Measurements from ENCODE around the gene CCSER1.

CCSER1 gene

DNA sequence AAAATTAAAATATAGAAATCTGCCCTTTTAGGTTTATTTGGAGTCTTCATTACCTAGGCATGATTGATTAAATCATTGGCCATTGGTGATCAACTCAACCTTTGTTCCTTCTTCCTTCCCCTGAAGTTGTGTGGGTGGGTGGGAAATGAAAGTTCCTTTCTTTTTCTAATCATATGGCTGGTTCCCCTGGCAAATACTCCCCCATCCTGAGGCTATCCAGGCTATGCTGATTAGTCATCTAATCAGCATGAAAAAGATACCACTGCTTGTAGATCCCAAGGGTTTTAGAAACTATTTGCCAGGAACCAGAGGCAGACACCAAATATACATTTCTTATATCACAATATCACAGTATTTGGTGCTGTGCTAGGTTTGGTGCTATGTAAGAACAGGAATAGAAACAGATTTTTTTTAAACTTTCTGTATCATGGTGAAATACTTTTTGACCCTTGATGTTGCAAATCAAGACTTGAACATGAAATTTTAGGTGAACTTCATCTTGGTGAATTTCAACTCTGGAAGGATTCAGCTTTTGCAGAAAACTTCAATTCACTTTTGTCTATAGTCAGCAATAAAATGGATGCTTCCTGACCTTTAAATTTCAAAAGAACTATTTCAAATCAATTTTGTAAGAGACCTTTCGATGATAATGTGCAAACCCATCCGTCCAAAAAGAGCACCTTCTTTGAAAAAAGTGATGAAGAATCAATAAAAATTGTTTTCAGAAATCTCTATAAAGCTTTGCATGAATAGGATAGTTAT, 71.1 kb downstream of the CCSER1 start:
- peak; percentile 4 to 42 (median 38) for DNase-seq

DNA sequence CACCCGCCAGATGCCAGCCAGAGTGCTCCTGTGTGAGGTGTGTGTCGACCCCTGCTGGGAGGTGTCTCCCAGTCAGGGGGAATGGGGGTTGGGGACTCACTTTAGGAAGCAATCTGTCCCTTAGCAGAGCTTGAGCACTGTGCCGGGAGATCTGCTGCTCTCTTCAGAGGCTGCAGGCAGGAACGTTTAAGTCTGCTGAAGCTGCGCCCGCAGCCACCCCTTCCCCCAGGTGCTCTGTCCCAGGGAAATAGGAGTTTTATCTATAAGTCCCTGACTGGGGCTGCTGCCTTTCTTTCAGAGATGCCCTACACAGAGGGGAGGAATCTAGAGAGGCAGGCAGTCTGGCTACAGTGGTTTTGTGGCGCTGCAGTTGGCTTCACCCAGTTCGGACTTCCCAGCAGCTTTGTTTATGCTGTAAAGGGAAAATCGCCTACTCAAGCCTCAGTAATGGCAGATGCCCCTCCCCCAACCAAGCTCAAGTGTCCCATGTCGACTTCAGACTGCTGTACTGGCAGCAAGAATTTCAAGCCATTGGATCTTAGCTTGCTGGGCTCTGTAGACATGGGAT, 80.8 kb downstream of the CCSER1 start:
- DNase-seq = no peak

DNA sequence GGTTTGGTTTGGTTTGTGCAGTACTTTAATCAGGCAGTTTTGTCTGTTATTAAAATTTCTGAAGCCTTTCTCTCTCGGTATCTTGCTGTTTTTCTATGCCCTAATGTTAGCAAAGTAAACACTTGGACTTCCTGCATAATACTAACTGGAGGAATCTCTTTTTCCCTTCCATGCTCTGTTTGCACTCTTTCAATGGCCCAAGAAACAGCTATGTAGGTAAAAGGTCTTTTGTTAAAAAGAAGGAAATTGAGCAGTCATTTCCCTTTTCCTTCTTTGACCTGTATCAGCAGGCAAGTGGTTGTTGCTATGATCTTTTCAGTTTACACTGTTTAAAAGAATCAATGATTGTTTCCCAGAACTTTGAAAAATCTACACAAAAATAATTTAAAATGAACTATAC, 82.7 kb downstream of the CCSER1 start:
- peak in 3 of 4 experiments; percentile 3 to 21 (median 10) for DNase-seq

DNA sequence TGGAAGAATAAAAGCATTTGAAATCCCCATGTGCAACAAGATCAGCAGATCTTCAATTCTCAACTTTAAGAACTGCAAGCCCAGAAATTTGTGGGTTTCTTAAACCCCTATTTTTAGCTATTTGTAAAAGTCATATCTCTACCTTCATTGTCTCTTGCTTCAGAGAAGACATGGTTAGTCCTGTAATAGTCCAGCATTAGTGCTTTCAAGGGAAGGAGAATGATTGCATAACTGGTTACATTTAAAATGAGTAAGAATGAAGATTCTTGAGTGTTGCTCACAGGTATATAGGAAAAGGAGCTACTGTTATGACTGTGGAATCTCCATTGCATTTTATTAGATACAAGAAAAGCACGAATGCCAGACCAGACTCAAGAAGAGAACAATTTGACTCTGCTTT, 84.0 kb downstream of the CCSER1 start:
- DNase-seq = no peak

DNA sequence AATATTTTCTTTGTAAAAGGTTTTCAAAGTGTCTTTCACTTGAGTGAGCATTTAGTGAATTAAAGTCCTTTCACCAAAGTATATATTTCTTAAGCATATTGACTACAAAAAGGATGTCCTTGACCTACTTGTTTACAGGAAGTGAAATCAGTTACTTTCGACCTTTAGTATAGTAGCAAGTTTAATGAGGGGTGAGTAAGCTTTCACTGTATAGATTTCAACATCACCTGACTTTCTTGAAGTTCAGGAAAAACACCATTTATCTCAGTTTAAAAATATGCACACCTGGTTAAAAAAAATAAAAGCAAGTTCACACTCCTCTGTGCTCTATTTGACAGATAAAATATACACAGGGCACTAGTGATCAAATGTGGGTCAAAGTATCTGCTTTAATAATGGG, 88.1 kb downstream of the CCSER1 start:
- DNase-seq = peak in 2 of 4 experiments; percentile 13 to 19

DNA sequence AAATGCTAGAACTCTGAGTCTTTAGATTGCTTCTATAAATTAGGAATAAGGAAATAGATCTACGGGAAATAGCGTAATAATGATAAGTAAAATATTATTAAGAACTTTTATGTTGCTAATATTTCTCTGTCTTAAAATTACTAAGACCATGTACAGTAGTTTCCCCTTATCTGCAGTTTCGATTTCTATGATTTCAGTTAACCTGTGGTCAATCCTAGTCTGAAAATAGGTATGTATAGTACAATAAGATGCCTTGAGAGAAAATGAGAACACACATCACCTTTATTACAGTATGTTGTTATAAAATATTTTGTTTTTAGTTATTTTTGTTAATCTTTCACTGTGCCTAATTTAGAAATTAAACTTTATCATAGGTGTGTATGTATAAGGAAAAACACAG, 92.6 kb downstream of the CCSER1 start:
- no peak for DNase-seq

DNA sequence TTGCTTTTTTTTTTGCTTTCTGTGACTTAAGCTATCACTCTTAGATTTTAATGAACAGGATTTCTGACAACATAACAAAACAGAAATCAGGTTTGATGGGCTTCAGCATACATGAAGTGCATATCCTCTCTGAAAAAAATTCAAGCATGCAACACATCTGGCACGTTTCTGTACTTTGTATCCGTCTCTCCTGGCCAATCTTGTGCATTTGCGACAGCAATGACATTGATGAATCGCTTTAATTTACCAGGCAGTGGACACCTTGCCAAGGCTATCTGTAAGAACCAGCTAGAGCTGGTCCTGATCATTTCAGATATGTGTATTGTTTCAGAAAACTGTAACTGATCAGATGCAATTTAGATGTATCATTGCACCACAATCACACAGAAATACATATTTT, 93.3 kb downstream of the CCSER1 start:
- no peak for DNase-seq

DNA sequence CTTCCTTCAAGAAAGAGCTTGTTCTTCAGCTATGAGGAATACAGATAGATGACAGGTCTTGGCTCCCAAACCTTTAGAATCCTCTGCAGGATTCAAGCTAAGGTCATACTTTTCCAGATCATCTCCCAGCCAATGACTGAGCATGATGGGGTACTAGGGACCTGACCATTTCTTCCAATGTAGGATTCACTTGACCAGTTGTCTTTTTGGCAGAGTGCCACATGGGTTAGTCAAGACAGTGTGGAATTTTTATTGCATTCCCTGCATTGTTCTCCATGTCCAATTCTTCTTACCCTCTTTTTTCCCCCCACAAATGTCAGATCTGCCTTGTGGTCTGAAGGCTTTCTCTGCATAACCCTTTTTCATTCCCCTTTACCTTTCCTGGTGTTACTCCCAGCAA, 99.5 kb downstream of the CCSER1 start:
- no peak for DNase-seq

DNA sequence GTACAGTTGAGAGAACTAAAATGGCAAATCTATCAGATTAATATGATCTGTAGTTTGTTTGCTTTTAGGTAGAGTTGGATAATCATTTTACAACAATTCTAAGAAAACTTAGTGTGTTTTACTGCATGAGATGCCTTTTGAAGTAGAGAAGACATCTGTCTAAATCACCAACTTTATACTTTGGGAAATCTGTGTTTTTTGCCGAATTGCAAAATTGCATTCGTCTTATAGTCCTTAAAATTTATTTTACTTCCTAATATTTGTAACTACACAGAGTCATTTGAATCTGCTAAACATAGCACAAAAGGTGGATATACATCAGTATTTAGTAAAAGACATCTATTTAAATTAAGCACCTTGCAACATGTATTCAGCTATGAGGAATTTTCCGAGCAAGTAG, 100.0 kb downstream of the CCSER1 start:
- DNase-seq = no peak

DNA sequence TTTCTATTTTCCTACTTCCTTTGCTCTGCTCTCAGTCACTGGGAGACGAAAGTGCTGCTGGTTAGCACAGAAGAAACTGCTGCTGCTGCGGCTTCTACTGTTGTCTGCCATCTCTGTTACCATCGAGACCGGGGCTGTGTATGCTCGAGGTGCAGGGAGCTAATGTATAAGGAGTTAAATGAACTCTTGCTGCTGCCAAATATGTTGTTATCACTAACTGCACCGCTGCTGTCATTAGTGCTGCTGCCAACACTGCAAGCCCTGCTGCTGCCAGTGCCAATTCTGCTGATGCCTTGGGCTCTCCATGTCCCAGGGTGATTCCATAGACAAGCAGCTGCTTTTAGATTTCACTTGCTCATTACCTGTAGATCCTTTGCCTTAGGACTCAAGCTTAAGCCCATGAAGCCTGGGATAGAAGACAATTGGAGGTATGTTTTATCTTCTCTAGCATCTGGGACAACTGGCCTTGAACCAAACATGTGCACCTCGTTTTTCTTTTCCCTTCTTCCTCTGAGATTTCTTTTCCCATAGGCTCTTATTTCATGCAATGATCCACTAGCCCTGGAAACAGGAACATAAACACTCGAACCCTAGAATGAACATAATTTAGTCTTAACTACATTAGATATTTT, 107.8 kb downstream of the CCSER1 start:
- DNase-seq = no peak

DNA sequence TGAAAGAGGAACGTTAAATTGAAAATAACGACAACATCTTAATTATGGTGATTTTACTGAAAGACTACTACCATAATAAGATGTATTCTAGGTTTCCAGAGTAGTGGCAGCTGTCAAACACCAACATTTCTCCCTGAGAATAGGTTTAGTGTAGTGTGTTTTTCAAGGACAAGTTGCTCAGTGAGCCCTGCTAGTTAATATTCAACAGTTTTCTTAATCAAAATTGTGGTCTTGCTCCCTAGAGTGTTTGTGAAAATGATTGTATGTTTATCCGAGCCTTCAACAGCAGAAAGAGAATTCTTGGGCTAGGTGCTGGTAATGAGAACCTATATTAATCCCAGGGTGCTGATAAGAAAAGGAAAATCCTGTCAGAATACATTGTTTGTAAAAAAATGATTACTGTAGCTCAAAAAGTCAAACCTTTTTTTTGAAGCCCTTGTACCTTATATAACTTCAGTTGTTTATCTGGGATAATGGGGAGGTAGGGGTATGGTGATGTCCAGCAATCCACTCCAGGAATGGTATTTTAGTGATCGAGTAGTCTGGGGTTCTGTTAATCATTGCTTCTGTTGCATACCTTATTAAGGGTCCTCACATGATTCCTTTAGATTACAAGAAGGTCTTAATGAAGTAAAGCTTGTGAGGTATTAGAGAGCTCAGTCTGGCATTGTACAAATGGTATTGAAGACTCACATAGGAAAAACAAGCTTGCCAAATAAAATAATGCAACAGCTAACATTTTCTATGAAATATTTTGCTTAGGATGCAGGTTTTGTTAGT, 110.7 kb downstream of the CCSER1 start:
- DNase-seq = no peak

DNA sequence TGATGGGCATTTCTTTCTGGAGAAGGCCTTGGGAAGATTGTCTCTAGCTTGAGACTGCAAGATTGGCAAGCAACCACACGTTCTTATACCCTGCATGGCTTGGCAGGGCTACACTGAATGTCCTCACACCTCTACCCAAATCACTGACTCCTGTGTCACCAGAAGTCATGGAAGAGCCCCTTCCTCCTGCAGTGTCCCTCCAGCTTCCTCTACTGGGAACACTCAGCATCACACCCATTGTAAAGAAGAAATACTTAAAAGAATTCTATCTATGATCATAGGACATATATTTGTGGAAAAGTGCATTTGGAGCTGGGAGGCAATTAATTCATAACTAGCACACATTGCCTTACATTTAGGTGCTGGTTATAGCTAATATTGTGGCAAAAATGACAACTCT, 113.1 kb downstream of the CCSER1 start:
- no peak for DNase-seq

DNA sequence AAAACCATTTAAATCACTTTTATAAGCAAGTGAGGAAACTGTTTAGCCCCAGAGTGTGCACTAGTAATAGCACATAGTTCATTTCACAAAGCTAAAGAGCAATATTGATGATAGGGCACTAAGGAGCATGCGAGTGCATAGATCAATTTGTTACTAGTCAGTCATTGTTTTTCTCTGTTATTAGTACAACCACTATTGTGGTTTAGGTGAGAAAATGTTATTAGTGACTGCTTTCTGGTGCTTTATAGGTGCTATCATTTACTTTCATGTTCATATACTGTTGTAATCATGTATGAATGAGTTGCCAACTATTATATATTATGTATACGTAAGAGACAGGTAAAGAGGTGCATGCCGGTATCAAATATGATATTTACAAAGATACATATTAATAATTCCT, 113.8 kb downstream of the CCSER1 start:
- DNase-seq = no peak

DNA sequence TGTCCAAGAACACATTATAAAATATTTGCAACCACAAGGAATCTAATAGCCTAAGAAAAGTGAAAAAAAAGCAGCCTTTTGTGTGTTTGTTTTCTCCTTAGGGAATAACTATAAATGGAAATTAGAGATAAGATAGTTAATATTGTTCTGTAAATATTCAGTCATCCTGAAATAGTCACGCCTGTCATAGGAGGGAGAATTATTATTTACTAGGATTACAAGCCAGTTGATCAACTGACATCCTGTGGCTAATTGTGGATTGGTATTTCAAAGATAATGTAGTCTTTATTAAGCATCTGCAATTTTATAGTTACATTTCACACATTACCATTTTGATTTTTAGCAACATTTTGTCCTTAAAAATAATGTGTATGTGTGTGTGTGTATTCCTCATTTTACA, 118.6 kb downstream of the CCSER1 start:
- DNase-seq = no peak

DNA sequence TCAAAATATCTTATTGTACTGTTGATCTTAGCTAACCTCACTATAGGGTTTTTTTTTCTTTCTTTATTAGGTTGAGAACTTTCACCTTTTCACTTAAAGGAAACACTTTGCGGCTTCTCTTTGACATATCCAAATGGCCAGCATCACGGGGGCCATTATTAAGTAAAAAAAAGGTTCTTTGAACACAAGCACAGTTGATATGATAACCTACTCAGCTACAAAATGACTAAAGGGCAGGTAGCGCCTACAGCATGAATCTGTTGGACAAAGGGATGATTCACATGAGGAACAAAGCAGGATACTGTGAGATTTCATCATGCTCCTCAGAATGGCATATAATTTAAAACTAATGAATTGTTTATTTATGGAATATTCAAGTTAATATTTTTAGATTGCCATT, 119.6 kb downstream of the CCSER1 start:
- no peak for DNase-seq

DNA sequence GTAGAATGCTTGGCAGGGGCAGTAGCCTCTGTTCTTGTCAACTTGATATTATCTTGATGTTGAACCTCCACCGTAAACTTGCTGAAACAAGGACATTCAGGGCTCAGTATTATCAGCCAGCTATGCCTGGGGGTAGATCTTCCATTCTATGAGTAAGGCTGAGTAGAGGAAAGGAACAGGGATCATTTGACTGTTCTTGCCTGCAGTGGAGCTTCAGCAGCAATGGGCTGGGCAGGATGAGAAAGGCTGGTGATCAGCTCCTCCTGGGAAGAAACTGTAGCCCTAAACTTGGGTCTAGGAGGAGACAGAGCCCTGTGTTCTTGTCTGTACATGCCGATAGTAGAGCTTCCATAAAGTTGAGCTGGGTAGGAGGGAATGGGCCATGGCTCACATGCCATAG, 127.2 kb downstream of the CCSER1 start:
- no peak for DNase-seq

DNA sequence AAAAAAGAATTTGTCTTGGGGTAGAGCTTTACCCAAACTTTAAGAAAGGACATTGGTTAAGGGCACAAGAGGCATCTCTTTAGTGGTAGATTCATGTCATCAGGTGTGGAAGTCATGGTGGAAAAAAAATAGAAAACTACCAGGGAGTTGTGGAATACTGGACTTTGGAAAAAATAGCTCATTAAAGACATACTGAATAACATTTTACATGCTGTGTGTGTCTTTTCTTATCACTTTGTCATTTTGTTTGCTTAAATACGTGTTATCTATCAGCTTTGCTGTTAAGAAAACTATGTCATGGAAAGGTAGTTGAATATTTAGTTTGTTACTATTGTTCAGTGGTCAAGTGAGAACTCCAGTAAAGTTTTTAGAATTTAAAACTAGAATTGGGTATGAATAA, 147.0 kb downstream of the CCSER1 start:
- no peak for DNase-seq

DNA sequence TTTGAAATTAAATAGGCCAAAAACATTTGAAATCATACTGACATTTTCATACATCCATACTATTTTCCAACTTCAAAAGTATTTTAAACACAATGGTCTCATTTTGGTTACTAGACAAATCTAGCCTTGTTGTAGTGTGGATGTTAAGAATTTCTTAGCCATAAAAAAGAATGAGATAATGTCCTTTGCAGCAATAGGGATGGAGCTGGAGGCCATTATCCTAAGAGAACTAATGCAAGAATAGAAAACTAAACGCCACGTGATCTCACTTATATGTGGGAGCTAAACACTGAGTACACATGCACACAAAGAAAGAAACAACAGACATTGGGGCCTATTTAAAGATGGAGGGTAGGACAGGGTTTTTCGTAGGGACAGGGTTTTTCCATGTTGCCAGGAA, 153.8 kb downstream of the CCSER1 start:
- DNase-seq = no peak

DNA sequence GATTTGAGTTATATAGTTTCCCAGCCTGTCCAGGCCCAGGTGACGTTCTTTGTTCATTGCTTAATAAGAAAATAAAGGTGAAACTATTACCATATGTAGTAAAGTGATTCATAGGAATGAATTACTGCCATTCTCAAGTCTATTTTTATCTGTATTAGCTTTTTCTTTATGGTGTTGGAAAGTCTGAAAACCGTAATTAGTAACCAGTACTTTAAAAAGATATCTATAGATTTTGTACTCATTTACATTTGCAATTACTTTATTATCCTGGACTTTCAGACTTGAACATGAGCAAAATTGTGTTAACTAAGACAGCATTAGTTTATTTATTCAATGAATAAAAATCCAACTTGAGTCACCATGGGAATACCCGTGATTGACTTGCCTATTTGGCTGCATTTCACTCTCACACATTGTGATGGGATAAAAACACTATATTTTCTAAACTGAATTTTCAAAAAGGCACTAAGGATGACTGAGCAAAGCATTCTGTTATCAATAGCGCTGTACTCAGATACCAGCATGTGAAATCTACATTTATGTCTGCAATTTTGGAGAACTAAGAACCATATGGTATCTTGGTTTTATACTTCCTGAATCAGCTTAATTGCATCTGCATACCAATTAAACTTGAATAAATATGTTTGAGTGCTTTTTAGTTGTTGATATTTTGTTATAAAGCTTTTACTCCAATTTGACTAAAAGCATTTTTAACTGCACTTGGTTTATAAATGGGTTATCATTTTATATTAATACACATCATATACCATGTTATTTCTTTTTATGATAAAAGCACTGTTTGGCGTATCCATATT, 154.6 kb downstream of the CCSER1 start:
- no peak for DNase-seq

DNA sequence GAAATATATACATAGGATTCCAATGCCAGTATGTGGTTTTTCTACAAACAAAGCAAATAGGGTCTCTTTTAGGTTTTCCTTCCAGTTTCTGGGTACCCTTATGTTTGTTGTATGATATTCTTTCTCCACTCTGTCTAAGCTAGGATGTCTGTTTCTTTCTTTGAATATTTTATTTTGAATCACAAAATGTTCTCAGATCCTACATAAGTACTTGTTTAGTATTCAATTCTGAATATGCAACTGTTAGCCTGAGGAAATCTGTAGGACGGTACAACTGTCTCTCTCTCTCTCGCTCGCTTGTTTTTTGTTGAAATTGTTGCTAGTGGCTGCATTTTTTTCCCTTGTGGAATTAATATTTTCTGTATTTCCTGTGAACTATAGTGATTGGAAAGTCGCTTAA, 163.2 kb downstream of the CCSER1 start:
- DNase-seq = no peak

DNA sequence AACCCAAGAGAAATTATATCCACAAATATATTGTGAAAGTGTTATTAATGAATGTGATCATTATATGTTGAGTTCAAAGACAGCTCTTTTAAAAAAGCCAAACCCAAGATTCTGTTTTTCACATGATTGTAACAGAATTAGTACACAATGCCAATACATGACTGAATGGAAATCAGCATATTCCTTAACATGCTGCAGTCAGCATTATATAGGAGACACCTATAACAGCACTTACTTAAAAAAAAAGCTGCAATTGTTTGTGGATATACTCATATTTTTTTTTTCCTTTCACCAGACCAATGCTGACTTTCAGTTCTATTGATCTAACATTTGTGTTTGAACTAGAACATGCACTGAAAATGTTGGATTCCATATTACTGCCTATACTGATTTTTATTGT, 165.2 kb downstream of the CCSER1 start:
- DNase-seq = no peak

DNA sequence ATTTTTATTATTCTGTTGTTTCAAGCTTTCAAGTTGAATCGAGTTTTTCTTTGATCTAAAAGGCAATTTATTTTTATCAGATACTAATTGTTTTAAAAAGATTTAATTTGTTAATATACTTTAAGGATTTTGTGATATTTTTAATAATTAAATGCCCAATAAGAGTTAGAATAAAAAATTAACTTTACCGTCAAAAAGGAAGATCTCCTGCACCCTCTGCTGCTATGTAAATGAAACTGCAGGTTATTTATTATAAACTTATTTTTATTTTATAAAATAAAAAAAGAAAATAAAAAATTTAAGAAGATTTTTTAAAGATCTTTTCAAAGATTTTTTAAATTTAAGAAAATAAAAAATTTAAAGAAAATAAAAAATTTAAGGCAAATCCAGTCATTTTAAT, 166.1 kb downstream of the CCSER1 start:
- peak in 3 of 4 experiments; percentile 3 to 50 (median 34) for DNase-seq

DNA sequence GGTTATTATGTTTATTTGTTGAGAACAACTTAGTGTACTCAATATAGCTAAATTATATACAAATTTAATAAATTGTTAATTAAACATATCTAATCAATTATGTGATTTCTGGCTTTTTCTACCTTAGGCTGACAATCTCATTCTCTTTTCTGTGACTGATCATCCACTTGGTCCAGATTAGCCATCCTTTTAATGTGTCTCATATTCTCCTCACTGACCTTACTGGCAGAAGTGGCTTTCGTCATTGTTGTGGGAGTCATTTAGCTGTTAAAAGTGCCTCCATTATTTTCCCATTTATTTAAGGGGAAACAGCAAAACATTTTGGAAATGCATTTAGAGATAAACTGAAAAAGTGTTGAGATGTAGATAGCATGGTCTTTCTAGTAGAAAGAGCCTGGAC, 172.2 kb downstream of the CCSER1 start:
- DNase-seq = no peak
